ENCODE results near the gene CELF5. TPM values are rescaled to one million over a fixed set of nuclear protein-coding genes. Genes with fewer than 3 reads are reported as not detected.
"Not testable (repeated sequence)": the region's sequence is repeated elsewhere in the genome, so short reads cannot be mapped to it uniquely, and the experiment has no call there.

CELF5 gene
- total RNA-seq, 2 donors from 2014 or later = 0.42 to 0.59 TPM

DNA sequence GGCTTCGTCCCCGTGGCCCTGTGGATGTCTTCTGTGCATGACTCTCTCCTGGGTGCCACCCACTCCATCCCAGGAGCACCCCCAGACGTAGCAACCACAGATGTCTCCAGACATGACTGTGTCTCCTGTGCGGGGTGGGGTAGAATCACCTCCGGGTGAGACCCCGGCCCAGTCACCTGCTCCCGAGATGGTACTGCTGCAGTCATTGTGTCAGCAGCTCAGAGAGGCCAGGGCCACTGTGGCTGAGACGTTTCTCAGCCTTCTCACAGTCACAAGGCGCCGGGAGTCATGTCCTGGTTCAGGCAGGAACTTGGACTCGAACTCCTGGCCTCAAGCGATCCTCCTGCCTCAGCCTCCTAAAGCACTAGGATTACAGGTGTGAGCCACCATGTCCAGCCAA is 22.1 kb upstream of the CELF5 start:
- TF ChIP-seq, protein P1, sequence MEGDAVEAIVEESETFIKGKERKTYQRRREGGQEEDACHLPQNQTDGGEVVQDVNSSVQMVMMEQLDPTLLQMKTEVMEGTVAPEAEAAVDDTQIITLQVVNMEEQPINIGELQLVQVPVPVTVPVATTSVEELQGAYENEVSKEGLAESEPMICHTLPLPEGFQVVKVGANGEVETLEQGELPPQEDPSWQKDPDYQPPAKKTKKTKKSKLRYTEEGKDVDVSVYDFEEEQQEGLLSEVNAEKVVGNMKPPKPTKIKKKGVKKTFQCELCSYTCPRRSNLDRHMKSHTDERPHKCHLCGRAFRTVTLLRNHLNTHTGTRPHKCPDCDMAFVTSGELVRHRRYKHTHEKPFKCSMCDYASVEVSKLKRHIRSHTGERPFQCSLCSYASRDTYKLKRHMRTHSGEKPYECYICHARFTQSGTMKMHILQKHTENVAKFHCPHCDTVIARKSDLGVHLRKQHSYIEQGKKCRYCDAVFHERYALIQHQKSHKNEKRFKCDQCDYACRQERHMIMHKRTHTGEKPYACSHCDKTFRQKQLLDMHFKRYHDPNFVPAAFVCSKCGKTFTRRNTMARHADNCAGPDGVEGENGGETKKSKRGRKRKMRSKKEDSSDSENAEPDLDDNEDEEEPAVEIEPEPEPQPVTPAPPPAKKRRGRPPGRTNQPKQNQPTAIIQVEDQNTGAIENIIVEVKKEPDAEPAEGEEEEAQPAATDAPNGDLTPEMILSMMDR (IDR thresholded peaks at IDR 0.05) = no peak
- no peaks in the 10 kb centered on the region for H3K27me3 ChIP-seq
- DNase-seq = no peak
- H3K4me3 ChIP-seq = no peak overlapping the region
- H3K27ac ChIP-seq = no peak overlapping the region
- intact Hi-C loops (cut with DNase I) = no loop called here
- no peaks in the 10 kb centered on the region for H3K4me1 ChIP-seq
- H3K9me3 ChIP-seq = no peaks in the 10 kb centered on the region
- H3K36me3 ChIP-seq = peaks cover 6% of the 10 kb centered on the region
- no peak overlapping the region for H3K9ac ChIP-seq (ENCODE audit: low read depth in 2 of 2, low read length in 2 of 2)

DNA sequence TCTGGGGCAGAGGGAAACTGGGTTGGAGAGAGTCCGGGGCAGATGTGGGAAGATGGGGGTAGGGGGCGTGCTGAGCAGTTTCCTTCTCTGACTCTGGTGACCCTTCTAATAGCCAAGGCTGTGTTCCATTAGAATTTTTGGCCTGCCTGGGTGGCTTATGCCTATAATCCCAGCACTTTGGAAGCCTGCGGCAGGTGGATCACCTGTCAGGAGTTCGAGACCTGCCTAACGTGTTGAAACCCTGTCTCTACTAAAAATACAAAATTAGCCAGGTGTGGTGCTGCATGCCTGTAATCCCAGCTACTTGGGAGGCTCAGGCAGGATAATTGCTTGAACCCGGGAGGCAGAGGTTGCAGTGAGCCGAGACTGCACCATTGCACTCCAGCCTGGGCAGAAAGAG is 21.6 kb upstream of the CELF5 start:
- H3K27ac ChIP-seq, DNase-seq: not testable (repeated sequence)

DNA sequence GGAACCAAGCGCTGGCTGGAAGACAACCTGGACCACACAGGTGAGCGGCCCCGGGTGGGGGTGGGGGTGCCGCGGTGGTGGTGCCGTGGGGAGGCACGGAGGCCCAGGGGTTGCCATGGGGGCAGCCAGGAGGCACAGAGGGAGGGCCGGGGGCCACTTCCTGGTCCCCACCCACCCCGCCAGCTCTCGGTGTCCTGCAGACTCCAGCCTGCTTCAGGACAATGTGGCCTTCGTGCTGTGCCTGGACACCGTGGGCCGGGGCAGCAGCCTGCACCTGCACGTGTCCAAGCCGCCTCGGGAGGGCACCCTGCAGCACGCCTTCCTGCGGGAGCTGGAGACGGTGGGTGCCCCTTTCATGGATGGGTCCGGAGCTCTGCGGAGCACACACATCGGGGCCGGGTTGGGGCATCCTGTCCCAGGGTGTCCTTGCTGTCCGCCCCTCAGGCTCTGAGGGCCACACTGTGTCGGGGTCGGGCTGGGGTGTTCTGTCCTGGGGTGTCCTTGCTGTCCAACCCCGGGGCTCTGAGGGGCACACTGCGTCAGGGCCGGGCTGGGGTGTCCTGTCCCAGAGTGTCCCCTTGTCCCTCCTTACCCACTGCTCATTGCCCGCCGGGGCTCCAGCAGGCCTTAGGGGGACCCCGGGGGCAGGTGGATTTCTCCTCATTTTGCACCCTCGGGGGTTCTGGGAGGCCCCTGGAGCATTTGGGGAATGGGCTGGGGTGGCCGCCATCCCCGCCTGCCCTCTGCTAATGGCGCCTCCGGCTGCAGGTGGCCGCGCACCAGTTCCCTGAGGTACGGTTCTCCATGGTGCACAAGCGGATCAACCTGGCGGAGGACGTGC is 20.4 kb upstream of the CELF5 start:
- H3K4me3 ChIP-seq = no peak overlapping the region
- no peaks in the 10 kb centered on the region for H3K4me1 ChIP-seq
- DNase-seq = no peak
- no peaks in the 10 kb centered on the region for H3K9me3 ChIP-seq
- H3K9ac ChIP-seq (ENCODE audit: low read depth in 2 of 2, low read length in 2 of 2) = no peak overlapping the region
- H3K36me3 ChIP-seq = peaks cover 6% of the 10 kb centered on the region
- no peaks in the 10 kb centered on the region for H3K27me3 ChIP-seq
- H3K27ac ChIP-seq = no peak overlapping the region
- intact Hi-C loops (cut with DNase I) = no loop called here
- TF ChIP-seq, protein P1 (IDR thresholded peaks at IDR 0.05) = no peak

More for the DNA sequence above, 21.6 kb upstream of the CELF5 start:
- H3K4me1 ChIP-seq; H3K9me3 ChIP-seq; H3K36me3 ChIP-seq; intact Hi-C loops (cut with DNase I); H3K9ac ChIP-seq (ENCODE audit: low read depth in 2 of 2, low read length in 2 of 2); H3K27me3 ChIP-seq; H3K4me3 ChIP-seq: not testable (repeated sequence)

- TF ChIP-seq, protein P1 (IDR thresholded peaks at IDR 0.05) = no peak
- Histone ChIP-seq H3K9ac (ENCODE audit: low read depth in 2 of 2, low read length in 2 of 2) (no peak overlapping the region), H3K36me3 (peaks cover 6% of the 10 kb centered on the region), H3K27ac (no peak overlapping the region), H3K9me3 (no peaks in the 10 kb centered on the region), H3K4me3 (no peak overlapping the region), H3K27me3 (no peaks in the 10 kb centered on the region), H3K4me1 (no peaks in the 10 kb centered on the region)
- intact Hi-C loops (cut with DNase I) = no loop called here
- DNase-seq = no peak
Measured at GRCh38 chr19:3204646-3205275, 19.7 kb upstream of the CELF5 start.

DNA sequence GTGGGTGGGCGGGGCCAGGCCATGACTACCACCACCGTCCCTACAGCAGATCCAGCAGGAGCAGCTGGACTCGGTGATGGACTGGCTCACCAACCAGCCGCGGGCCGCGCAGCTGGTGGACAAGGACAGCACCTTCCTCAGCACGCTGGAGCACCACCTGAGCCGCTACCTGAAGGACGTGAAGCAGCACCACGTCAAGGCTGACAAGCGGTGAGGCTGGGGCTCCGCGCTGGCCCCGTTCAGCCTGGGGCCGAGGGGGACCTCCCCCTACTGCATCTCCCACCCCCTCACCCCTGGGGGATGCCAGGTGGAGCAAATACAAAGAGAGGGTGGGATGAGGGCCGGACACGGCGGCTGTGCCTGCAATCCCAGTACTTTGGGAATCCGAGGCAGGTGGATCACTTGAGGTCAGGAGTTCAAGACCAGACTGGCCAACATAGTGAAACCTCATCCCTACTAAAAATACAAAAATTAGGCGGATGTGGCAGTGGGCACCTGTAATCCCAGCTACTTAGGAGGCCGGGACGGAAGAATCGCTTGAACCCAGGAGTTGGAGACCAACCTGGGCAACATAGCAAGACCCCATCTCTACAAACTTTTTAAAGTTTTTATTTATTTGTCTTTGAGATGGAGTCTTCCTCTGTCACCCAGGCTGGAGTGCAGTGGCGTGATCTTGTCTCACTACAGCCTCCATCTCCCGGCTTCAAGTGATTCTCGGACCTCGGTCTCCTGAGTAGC is 18.1 kb upstream of the CELF5 start:
- Histone ChIP-seq H3K9ac (ENCODE audit: low read depth in 2 of 2, low read length in 2 of 2) (no peak overlapping the region), H3K4me1 (no peaks in the 10 kb centered on the region), H3K4me3 (no peak overlapping the region), H3K27me3 (no peaks in the 10 kb centered on the region), H3K36me3 (peaks cover 6% of the 10 kb centered on the region), H3K9me3 (no peaks in the 10 kb centered on the region), H3K27ac (no peak overlapping the region)
- TF ChIP-seq, protein P1 (IDR thresholded peaks at IDR 0.05) = no peak
- intact Hi-C loops (cut with DNase I) = no loop called here
- DNase-seq = no peak

Measured in colonic mucosa (tissue), 4 donors.